Natural killer cell (primary cell): ENCODE data around the gene TPM4. TPM values are rescaled to one million over a fixed set of nuclear protein-coding genes. Genes with fewer than 3 reads are reported as not detected.
"Not testable (repeated sequence)": the region's sequence is repeated elsewhere in the genome, so short reads cannot be mapped to it uniquely, and the experiment has no call there.

ENCODE experiments used
- ATAC-seq, 3 donors: fragments of 150-1000 bp in 2 of 3; fragments of 200-7000 bp in 1 of 3; cut with Tn5 transposase; 1 replicate in 1 of 3; 2 replicates in 2 of 3; pipeline ENCODE4 v1.10.0; 2021; ENCODE audit warnings: mild to moderate bottlenecking in 2 of 3, moderate library complexity in 2 of 3
- DNase-seq, 2 donors: peaks; one replicate each; pipeline versions ENCODE4 v3.0.0 to v3.0.0-alpha.2; 2013 to 2021; ENCODE audit warnings: mixed read lengths in 1 of 2
- H3K27ac ChIP-seq: one replicate; pipeline ENCODE4 v1.5.1; 2013; ENCODE audit warnings: mild to moderate bottlenecking, low read length
- H3K27me3 ChIP-seq: one replicate; pipeline ENCODE4 v1.6.1; 2013; ENCODE audit warnings: low read length; ENCODE audit not compliant: control insufficient read depth, insufficient read depth
- H3K36me3 ChIP-seq: one replicate; pipeline ENCODE4 v1.6.1; 2013; ENCODE audit warnings: low read length; ENCODE audit not compliant: control insufficient read depth, insufficient read depth
- H3K4me1 ChIP-seq: one replicate; pipeline ENCODE4 v1.6.1; 2013; ENCODE audit warnings: low read length; ENCODE audit not compliant: control insufficient read depth, insufficient read depth
- H3K4me3 ChIP-seq: one replicate; pipeline ENCODE4 v1.5.1; 2013; ENCODE audit warnings: low read length
- H3K9me3 ChIP-seq: one replicate; pipeline ENCODE4 v1.6.1; 2013; ENCODE audit warnings: low read length; ENCODE audit not compliant: control insufficient read depth, insufficient read depth
- H3K27ac Mint-ChIP-seq, 2 donors: one replicate each; pipeline ENCODE4 v1.8.0; 2022; ENCODE audit warnings: mild to moderate bottlenecking in 2 of 2, mixed read lengths in 2 of 2, moderate library complexity in 1 of 2
- H3K27me3 Mint-ChIP-seq, 2 donors: one replicate each; pipeline ENCODE4 v1.8.0; 2022; ENCODE audit warnings: low read depth in 2 of 2, mixed read lengths in 2 of 2
- H3K36me3 Mint-ChIP-seq: one replicate; pipeline ENCODE4 v1.8.0; 2022; ENCODE audit warnings: mixed read lengths
- H3K4me1 Mint-ChIP-seq, 2 donors: one replicate each; pipeline ENCODE4 v1.8.0; 2022; ENCODE audit warnings: mixed read lengths in 2 of 2
- H3K4me3 Mint-ChIP-seq: one replicate; pipeline ENCODE4 v1.8.0; 2022; ENCODE audit warnings: mild to moderate bottlenecking, moderate library complexity, mixed read lengths
- H3K9me3 Mint-ChIP-seq, 2 donors: one replicate each; pipeline ENCODE4 v1.8.0; 2022; ENCODE audit warnings: mixed read lengths in 2 of 2
- CTCF ChIP-seq: fragments of 200-600 bp; IDR thresholded peaks from one replicate; pipeline ENCODE4 v1.8.0; 2022; ENCODE audit warnings: antibody characterized with exemption
- WGBS: methylation state at CpG from one replicate; pipeline ENCODE4 v1.1.7; 2013; ENCODE audit warnings: missing lambda C conversion rate; ENCODE audit not compliant: insufficient coverage; 5-methylcytosine and 5-hydroxymethylcytosine counted together
- intact Hi-C: fragments of 100-400 bp; cut with micrococcal nuclease; formaldehyde crosslinking; loops from one replicate; pipeline ENCODE4 v1.14.2; 2022
- total RNA-seq, 4 donors: library from RNA; stranded (reverse); fragments of 120-200 nt in 1 of 4; gene quantifications; one replicate each; pipeline versions ENCODE4 v1.2.3 to v1.2.4, GENCODE V29; 2013 to 2022

Gene TPM4
- total RNA-seq, result 100 to 1,000 TPM; 239 to 283 (median 266) TPM
- total RNA-seq (2013), result 248 TPM

GRCh38 chr19:16076154-16076957 is at the start of gene TPM4:
TSS of gene TPM4 (plus strand) at chr19:16076495. CDS start at chr19:16076566, 71 bp downstream.
- peaks cover 46% of the 10 kb centered on the region for H3K4me1 ChIP-seq
- peak within 1 kb of the TSS; percentile 92 to 94 for H3K27ac Mint-ChIP-seq
- peak within 1 kb of the TSS; percentile 87 for H3K4me3 Mint-ChIP-seq
- no peak for TF ChIP-seq CTCF
- intact Hi-C loops, result loop anchor here (5.0 to 10.0 kb wide), 3 partner anchors 251 to 508 kb away; no protein-coding TSS in a partner anchor
- H3K9me3 ChIP-seq, result no peaks in the 10 kb centered on the region
- peak within 1 kb of the TSS; percentile 64 for H3K4me3 ChIP-seq
- WGBS, result under 1% methylated on average over 100 of the region's 101 CpGs
- H3K27me3 Mint-ChIP-seq, result no peaks in the 10 kb centered on the region
- no peaks in the 10 kb centered on the region for H3K36me3 Mint-ChIP-seq
- ATAC-seq (peak; percentile 52 to 69 (median 64)), DNase-seq (peak; percentile 80 to 91)
- peaks cover 6% of the 10 kb centered on the region for H3K36me3 ChIP-seq
- no peaks in the 10 kb centered on the region for H3K9me3 Mint-ChIP-seq
- H3K4me1 Mint-ChIP-seq, result peaks cover 48 to 55% of the 10 kb centered on the region in 2 donors
- no peaks in the 10 kb centered on the region for H3K27me3 ChIP-seq
- peak within 1 kb of the TSS; percentile 93 for H3K27ac ChIP-seq

DNA sequence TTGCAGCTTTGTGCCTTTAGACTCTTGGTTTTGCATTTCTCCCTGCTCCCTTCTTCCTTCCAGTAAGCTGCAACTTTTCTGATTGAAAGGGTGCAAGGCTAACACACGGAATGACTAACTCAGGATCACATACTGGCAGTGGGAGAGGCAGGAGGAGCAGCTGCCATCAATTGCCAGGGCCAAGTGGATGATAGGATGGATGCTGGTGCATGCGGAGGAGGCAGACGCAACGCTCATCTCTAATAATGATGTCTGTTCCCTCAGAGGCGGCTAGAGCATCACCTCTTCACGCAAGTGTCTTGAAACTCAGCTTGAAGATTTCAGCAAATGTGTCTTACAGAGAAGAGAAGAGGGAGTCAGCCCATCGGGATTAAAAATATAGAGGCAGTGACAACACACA is 49.5 kb upstream of the TPM4 start:
- no peaks in the 10 kb centered on the region for H3K27me3 Mint-ChIP-seq
- no peak overlapping the region for H3K4me3 Mint-ChIP-seq
- no peak overlapping the region for H3K27ac Mint-ChIP-seq
- WGBS, result 92% methylated on average over 7 of the region's 7 CpGs
- Histone ChIP-seq H3K27ac (no peak overlapping the region), H3K4me3 (no peak overlapping the region), H3K4me1 (no peaks in the 10 kb centered on the region), H3K27me3 (no peaks in the 10 kb centered on the region), H3K36me3 (no peaks in the 10 kb centered on the region), H3K9me3 (no peaks in the 10 kb centered on the region)
- no peak for DNase-seq
- H3K36me3 Mint-ChIP-seq, result no peaks in the 10 kb centered on the region
- H3K9me3 Mint-ChIP-seq, result no peaks in the 10 kb centered on the region
- intact Hi-C loops, result no loop called here
- ATAC-seq, result no peak
- TF ChIP-seq CTCF, result no peak
- H3K4me1 Mint-ChIP-seq, result no peaks in the 10 kb centered on the region

GRCh38 chr19:16027528-16027927 is 48.8 kb upstream of the TPM4 start:
- Mint-ChIP-seq H3K36me3 (no peaks in the 10 kb centered on the region), H3K4me1 (no peaks in the 10 kb centered on the region), H3K27ac (no peak overlapping the region), H3K9me3 (no peaks in the 10 kb centered on the region), H3K27me3 (no peaks in the 10 kb centered on the region), H3K4me3 (no peak overlapping the region)
- 51% methylated on average over 6 of the region's 6 CpGs for WGBS
- no peak for TF ChIP-seq CTCF
- H3K27ac ChIP-seq, result no peak overlapping the region
- no peaks in the 10 kb centered on the region for H3K27me3 ChIP-seq
- no peaks in the 10 kb centered on the region for H3K9me3 ChIP-seq
- ATAC-seq (no peak), DNase-seq (no peak)
- intact Hi-C loops, result no loop called here
- H3K4me3 ChIP-seq, result no peak overlapping the region
- H3K4me1 ChIP-seq, result no peaks in the 10 kb centered on the region
- H3K36me3 ChIP-seq, result no peaks in the 10 kb centered on the region

GRCh38 chr19:16030155-16030554 is 46.1 kb upstream of the TPM4 start:
- H3K36me3 Mint-ChIP-seq, H3K4me3 ChIP-seq, H3K9me3 Mint-ChIP-seq, H3K27me3 ChIP-seq, H3K4me1 Mint-ChIP-seq, DNase-seq, H3K36me3 ChIP-seq, H3K4me1 ChIP-seq, H3K4me3 Mint-ChIP-seq, ATAC-seq, H3K27me3 Mint-ChIP-seq, H3K27ac ChIP-seq, intact Hi-C loops, H3K27ac Mint-ChIP-seq, H3K9me3 ChIP-seq: not testable (repeated sequence)
- 86% methylated on average over 12 of the region's 12 CpGs for whole genome bisulfite sequencing
